HTERT RPE-1 (cell line): Measurements from ENCODE around the gene CLTB.
"Not testable (repeated sequence)": the region's sequence is repeated elsewhere in the genome, so short reads cannot be mapped to it uniquely, and the experiment has no call there.

Experiments used
- in situ Hi-C: fragments of 300-500 bp; cut with MboI; formaldehyde crosslinking; loops from 4 replicates; pipeline ENCODE4 v1.14.3; 2020; ENCODE audit warnings: low sequenced_read_pairs

CLTB gene

GRCh38 chr5:176415952-176416924 lies at the start of gene CLTB:
CLTB (minus strand) TSS chr5:176416539; CDS start chr5:176416363, 176 bp downstream.
- in situ Hi-C loops, result no loop called here

GRCh38 chr5:176463113-176463764 lies 46.9 kb upstream of the CLTB start:
- in situ Hi-C loops, result no loop called here

- in situ Hi-C loops, result no loop called here
Observed at GRCh38 chr5:176461349-176461748, 45.0 kb upstream of the CLTB start.

- in situ Hi-C loops, result no loop called here
Observed at GRCh38 chr5:176458904-176459561, 42.7 kb upstream of the CLTB start.

GRCh38 chr5:176454724-176455394 lies 38.5 kb upstream of the CLTB start:
- in situ Hi-C loops, result no loop called here

GRCh38 chr5:176450077-176450476 lies 33.7 kb upstream of the CLTB start:
- in situ Hi-C loops, result no loop called here

GRCh38 chr5:176447978-176448608 lies 31.8 kb upstream of the CLTB start, which contains the start of gene FAF2:
FAF2 (plus strand) TSS chr5:176448385; CDS start chr5:176448408, 23 bp downstream.
- in situ Hi-C loops, result no loop called here

- in situ Hi-C loops, result no loop called here
Observed at GRCh38 chr5:176447591-176447977, 31.2 kb upstream of the CLTB start.

GRCh38 chr5:176446884-176447590 lies 30.7 kb upstream of the CLTB start:
- in situ Hi-C loops, result no loop called here

GRCh38 chr5:176446028-176446665 lies 29.8 kb upstream of the CLTB start:
- in situ Hi-C loops, result no loop called here

- in situ Hi-C loops, result no loop called here
Observed at GRCh38 chr5:176444742-176445141, 28.4 kb upstream of the CLTB start.

GRCh38 chr5:176442911-176443310 lies 26.6 kb upstream of the CLTB start:
- in situ Hi-C loops, result not testable (repeated sequence)

GRCh38 chr5:176441921-176442323 lies 25.6 kb upstream of the CLTB start:
- in situ Hi-C loops, result no loop called here

- in situ Hi-C loops, result no loop called here
Observed at GRCh38 chr5:176440927-176441706, 24.8 kb upstream of the CLTB start.

- in situ Hi-C loops, result no loop called here
Observed at GRCh38 chr5:176438959-176439757, 22.8 kb upstream of the CLTB start.

- in situ Hi-C loops, result no loop called here
Observed at GRCh38 chr5:176436656-176437055, 20.3 kb upstream of the CLTB start.

GRCh38 chr5:176432707-176433106 lies 16.4 kb upstream of the CLTB start:
- in situ Hi-C loops, result no loop called here

GRCh38 chr5:176429972-176430371 lies 13.6 kb upstream of the CLTB start:
- in situ Hi-C loops, result no loop called here
